Measurements from ENCODE around the gene RNF213. TPM values are rescaled to one million over a fixed set of nuclear protein-coding genes. Genes with fewer than 3 reads are reported as not detected.

RNF213 gene
- total RNA-seq, 1 experiment from 2014 or later = 179 TPM

DNA sequence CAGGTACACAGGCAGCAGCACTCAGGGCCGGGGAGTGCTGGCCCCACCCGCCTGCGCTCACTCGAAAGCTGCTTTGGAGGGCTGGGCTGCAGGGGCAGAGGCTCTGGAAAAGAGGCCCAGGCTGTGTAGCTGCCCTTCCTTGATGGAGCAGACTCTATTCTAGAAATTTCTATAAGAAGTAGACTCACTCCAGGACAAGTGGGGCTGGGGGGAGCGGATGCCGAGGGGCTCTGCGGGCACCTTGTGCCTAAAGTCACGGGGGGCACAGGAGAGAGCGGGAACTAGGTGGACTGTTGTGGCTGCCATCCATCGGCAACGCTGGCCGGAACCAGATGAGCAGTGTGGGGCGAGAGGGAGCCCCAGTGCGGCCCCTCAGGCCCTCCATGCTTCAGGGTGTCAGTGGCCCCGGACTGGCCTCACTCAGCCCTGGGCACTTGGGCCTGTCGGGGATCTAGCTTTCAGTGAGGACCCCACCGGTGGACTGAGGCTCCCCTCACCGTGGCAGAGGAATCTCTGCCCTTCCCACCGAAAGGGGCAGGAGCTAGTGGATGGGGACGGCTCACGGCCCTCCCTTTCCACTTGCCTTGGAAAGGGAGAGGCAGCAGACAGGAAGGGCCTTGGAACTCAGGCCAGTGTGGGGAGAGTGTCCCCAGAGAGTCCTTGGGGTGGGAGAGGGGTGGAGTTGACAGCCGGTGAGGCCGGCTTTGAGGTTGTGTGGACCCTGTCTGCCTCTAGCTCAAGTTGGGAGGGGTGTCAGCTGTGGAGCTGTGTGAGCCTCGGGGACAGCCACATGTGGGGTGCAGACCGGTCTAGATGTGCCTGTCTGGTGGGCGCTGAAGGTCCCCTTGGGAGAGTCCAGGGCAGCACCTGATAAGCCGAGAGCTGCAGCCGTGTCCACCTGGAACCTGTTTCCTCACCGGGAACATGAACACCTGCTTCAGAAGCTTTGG is 170.9 kb downstream of the RNF213 start:
- H3K4me1 ChIP-seq (replicated peaks; ENCODE audit: insufficient read depth) = no peaks in the 10 kb centered on the region
- TF ChIP-seq, protein P1, sequence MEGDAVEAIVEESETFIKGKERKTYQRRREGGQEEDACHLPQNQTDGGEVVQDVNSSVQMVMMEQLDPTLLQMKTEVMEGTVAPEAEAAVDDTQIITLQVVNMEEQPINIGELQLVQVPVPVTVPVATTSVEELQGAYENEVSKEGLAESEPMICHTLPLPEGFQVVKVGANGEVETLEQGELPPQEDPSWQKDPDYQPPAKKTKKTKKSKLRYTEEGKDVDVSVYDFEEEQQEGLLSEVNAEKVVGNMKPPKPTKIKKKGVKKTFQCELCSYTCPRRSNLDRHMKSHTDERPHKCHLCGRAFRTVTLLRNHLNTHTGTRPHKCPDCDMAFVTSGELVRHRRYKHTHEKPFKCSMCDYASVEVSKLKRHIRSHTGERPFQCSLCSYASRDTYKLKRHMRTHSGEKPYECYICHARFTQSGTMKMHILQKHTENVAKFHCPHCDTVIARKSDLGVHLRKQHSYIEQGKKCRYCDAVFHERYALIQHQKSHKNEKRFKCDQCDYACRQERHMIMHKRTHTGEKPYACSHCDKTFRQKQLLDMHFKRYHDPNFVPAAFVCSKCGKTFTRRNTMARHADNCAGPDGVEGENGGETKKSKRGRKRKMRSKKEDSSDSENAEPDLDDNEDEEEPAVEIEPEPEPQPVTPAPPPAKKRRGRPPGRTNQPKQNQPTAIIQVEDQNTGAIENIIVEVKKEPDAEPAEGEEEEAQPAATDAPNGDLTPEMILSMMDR (conservative IDR thresholded peaks at IDR 0.05) = no peak
- TF ChIP-seq EZH2 (IDR thresholded peaks at IDR 0.05; ENCODE audit: low read depth) = no peak
- no peaks in the 10 kb centered on the region for H3F3A ChIP-seq (ENCODE audit: insufficient read depth, low read depth)
- H2AFZ ChIP-seq = no peak overlapping the region
- H3K79me2 ChIP-seq (ENCODE audit: low read depth) = no peaks in the 10 kb centered on the region
- POLR2A ChIA-PET (ENCODE audit: unreplicated experiment) = interaction anchor here (0.6 kb wide), 1 partner anchor 212 kb away, joined by 11 read pairs; no protein-coding TSS in a partner anchor
- no peak for DNase-seq
- no peak overlapping the region for H3K4me3 ChIP-seq
- no peaks in the 10 kb centered on the region for H3K27me3 ChIP-seq (ENCODE audit: insufficient read depth, low read depth)
- H3K27ac ChIP-seq = no peak overlapping the region
- CTCF ChIA-PET = no interaction called here
- intact Hi-C loops (cut with micrococcal nuclease; ENCODE audit: unreplicated experiment) = no loop called here
- BruUV-seq (replicated peaks) = no TSS peak
- H4K20me1 ChIP-seq (ENCODE audit: insufficient read depth) = no peaks in the 10 kb centered on the region
- no peaks in the 10 kb centered on the region for H3K36me3 ChIP-seq (ENCODE audit: low read depth)
- H3K4me2 ChIP-seq = no peak overlapping the region
- no peaks in the 10 kb centered on the region for H3K9me2 ChIP-seq (ENCODE audit: insufficient read depth)
- no peaks in the 10 kb centered on the region for H3K9me3 ChIP-seq (ENCODE audit: insufficient read depth, low read depth)

DNA sequence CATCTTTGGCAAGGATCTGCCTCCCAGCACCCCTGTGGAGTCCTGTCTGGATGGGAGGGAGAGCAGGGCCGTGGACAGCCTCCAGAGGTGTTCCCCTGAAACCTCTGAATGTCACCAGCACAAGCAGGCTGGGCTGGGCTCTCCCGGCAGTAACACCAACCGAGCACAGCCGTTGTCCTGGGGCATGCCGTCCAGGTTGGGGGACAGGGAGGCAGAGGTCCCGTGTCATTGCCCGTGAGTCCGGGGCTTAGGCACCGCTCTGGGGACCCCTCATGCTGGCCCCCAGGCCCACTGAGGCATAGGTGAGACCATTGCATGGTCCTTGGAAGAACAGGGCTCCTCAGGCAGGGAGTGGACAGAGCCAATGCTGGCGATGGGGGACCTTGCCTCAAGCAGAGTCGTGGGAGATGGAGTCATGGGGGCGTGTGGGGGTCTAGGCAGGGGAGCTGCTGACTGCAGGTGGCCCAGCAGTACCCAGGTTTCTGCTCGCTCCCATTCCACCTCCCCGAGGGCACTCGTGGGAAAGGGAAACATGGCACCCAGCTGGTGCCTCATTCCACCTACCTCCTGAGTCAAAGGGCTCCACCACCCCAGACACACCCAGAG is 171.8 kb downstream of the RNF213 start:
- Histone ChIP-seq H2AFZ (no peak overlapping the region), H4K20me1 (ENCODE audit: insufficient read depth) (no peaks in the 10 kb centered on the region), H3K27ac (no peak overlapping the region), H3K9me2 (ENCODE audit: insufficient read depth) (no peaks in the 10 kb centered on the region), H3F3A (ENCODE audit: insufficient read depth, low read depth) (no peaks in the 10 kb centered on the region), H3K4me3 (no peak overlapping the region), H3K27me3 (ENCODE audit: insufficient read depth, low read depth) (no peaks in the 10 kb centered on the region), H3K4me2 (no peak overlapping the region), H3K9me3 (ENCODE audit: insufficient read depth, low read depth) (no peaks in the 10 kb centered on the region), H3K79me2 (ENCODE audit: low read depth) (no peaks in the 10 kb centered on the region), H3K36me3 (ENCODE audit: low read depth) (no peaks in the 10 kb centered on the region), H3K4me1 (replicated peaks; ENCODE audit: insufficient read depth) (no peaks in the 10 kb centered on the region)
- BruUV-seq (replicated peaks) = no TSS peak
- ChIA-PET POLR2A (ENCODE audit: unreplicated experiment) (no interaction called here), CTCF (interaction anchor here (0.5 to 0.6 kb wide), 2 partner anchors 478 to 690 kb away, joined by 3 read pairs; no protein-coding TSS in a partner anchor)
- TF ChIP-seq EZH2 (IDR thresholded peaks at IDR 0.05; ENCODE audit: low read depth) = no peak
- TF ChIP-seq, protein P1 (conservative IDR thresholded peaks at IDR 0.05) = no peak
- DNase-seq = no peak
- intact Hi-C loops (cut with micrococcal nuclease; ENCODE audit: unreplicated experiment) = no loop called here

DNA sequence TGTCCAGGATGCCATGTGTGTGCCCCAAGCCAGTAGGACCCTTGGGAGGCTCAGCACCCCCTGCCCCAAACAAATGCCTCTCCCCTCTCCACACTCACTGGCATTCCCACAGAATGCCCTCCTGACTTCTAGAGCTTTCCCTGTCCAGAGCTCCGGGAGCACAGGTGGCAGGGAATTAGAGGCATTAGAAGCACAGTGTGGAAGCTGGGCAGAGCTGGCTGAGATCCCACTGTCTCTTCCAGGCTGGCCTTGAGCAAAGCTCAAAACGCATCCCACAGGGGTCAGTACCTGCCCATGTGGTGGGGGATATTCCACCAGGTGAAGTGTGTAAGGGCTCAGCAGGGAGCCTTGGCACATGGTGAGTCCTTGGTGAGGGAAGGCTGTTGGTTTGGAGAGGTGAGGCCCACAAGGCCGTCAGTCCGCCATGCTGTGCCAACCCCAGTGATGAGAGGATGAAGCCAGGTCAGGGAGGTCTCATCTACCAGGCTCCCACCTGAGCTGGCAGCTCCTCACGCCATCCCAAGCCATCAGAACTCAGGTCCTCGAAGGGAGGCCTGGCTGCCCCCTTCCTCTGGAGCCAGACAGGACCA is 172.4 kb downstream of the RNF213 start:
- no peak for DNase-seq
- no peaks in the 10 kb centered on the region for H3K4me1 ChIP-seq (replicated peaks; ENCODE audit: insufficient read depth)
- H3K27me3 ChIP-seq (ENCODE audit: insufficient read depth, low read depth) = no peaks in the 10 kb centered on the region
- H3K9me3 ChIP-seq (ENCODE audit: insufficient read depth, low read depth) = no peaks in the 10 kb centered on the region
- no peaks in the 10 kb centered on the region for H3K9me2 ChIP-seq (ENCODE audit: insufficient read depth)
- no peaks in the 10 kb centered on the region for H3F3A ChIP-seq (ENCODE audit: insufficient read depth, low read depth)
- no peak overlapping the region for H3K4me2 ChIP-seq
- no peak overlapping the region for H3K27ac ChIP-seq
- H3K79me2 ChIP-seq (ENCODE audit: low read depth) = no peaks in the 10 kb centered on the region
- CTCF ChIA-PET = interaction anchor here (0.5 to 0.6 kb wide), 2 partner anchors 477 to 691 kb away, joined by 3 read pairs; no protein-coding TSS in a partner anchor
- H3K36me3 ChIP-seq (ENCODE audit: low read depth) = no peaks in the 10 kb centered on the region
- intact Hi-C loops (cut with micrococcal nuclease; ENCODE audit: unreplicated experiment) = no loop called here
- H3K4me3 ChIP-seq = no peak overlapping the region
- TF ChIP-seq, protein P1 (conservative IDR thresholded peaks at IDR 0.05) = no peak
- TF ChIP-seq EZH2 (IDR thresholded peaks at IDR 0.05; ENCODE audit: low read depth) = no peak
- no peak overlapping the region for H2AFZ ChIP-seq
- POLR2A ChIA-PET (ENCODE audit: unreplicated experiment) = no interaction called here
- H4K20me1 ChIP-seq (ENCODE audit: insufficient read depth) = no peaks in the 10 kb centered on the region
- no TSS peak for BruUV-seq (replicated peaks)

Measured in PC-9 (cell line).